ENCODE results near the gene UTP15.

The UTP15 gene

DNA sequence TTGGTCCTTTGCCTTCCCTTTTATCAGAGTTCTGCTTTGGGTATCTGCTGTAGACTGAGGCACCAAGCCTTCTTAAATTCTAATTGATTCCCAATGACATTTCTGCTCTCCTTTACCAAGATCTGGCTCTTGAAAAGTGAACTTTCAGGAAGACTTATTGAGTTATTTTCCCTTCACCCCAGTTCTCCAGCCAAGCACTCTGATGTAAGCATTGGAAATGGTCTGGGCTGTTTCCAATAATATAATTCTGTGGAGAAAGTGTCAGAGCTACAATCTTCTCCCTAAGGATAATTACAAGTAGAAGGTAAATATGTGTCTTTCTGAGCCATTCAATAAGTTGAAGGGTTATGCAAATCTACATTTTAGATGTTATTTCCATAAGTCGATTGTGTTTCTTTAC, 36.5 kb upstream of the UTP15 start:
- no peak for TF ChIP-seq ZFX (IDR thresholded peaks at IDR 0.05; ENCODE audit: borderline replicate concordance)
- no peak overlapping the region for H3K27ac ChIP-seq

DNA sequence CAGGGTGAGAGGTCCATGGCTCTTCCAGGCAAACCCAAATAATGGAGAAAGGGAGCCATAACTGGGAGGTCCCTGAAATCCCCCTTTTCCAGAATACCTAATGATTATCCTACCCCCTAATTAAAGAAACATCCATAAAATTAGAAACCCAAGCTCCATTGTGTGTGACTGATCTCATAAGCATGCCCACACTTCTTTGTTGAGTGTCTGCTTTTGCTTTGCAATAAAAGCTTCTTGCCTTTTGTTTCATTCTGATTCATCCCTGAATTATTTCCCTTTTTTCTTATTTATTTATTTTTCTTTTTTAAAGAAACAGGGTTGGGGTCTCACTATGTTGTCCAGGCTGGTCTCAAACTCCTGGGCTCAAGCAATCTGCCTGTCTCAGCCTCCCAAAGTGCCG, 34.2 kb upstream of the UTP15 start:
- H3K27ac ChIP-seq: no peak overlapping the region
- no peak for TF ChIP-seq ZFX (IDR thresholded peaks at IDR 0.05; ENCODE audit: borderline replicate concordance)
- TF ChIP-seq, protein P1, sequence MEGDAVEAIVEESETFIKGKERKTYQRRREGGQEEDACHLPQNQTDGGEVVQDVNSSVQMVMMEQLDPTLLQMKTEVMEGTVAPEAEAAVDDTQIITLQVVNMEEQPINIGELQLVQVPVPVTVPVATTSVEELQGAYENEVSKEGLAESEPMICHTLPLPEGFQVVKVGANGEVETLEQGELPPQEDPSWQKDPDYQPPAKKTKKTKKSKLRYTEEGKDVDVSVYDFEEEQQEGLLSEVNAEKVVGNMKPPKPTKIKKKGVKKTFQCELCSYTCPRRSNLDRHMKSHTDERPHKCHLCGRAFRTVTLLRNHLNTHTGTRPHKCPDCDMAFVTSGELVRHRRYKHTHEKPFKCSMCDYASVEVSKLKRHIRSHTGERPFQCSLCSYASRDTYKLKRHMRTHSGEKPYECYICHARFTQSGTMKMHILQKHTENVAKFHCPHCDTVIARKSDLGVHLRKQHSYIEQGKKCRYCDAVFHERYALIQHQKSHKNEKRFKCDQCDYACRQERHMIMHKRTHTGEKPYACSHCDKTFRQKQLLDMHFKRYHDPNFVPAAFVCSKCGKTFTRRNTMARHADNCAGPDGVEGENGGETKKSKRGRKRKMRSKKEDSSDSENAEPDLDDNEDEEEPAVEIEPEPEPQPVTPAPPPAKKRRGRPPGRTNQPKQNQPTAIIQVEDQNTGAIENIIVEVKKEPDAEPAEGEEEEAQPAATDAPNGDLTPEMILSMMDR (IDR thresholded peaks at IDR 0.05): no peak

DNA sequence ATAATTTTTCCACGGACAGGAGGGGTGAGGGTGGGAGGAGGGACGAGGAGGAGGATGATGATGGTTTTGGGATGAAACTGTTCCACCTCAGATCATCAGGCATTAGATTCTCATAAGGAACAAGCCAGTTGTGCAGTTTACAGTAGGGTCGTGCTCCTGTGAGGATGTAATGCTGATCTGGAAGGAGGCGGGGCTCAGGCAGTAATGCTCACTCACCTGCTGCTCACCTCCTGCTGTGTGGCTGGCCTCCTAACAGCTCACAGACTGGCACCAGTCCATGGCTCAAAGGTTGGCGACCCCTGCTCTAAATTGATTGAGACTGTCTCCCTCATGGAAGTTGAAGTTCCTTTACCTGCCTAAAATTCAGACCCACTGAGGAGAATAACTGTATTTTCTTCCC, 33.3 kb upstream of the UTP15 start:
- TF ChIP-seq, protein P1 (IDR thresholded peaks at IDR 0.05): no peak
- no peak for TF ChIP-seq ZFX (IDR thresholded peaks at IDR 0.05; ENCODE audit: borderline replicate concordance)
- no peak overlapping the region for H3K27ac ChIP-seq

DNA sequence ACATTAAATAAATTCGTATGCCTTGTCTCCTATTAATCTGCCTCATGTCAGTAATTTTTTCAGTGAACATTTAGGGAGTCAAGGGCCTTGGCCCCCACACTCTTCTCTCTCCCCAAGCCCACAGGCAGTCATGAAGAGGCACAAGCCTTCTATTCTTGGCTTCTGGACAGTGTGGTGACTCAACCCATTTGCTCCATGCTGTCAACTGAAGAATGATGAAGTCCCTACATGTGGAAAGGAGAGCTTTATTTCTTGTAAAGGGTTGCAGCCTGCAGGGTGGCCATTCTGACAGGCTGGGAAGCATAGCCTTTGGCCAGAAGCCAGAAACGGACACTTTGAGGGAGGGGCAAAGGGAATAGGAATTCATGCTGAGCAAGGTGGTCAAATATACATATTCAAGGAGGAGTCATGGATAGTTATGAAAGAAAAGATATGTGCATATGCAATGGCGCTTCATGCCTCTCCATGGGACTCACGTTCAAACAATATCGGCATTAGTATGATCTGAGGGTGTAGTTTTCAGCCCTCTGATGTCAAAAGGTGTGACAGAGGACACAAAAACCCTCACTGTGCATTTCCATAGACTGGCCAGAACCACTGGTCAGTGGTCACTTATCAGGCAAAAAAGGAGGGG, 31.4 kb upstream of the UTP15 start:
- H3K27ac ChIP-seq: no peak overlapping the region
- no peak for TF ChIP-seq ZFX (IDR thresholded peaks at IDR 0.05; ENCODE audit: borderline replicate concordance)
- TF ChIP-seq, protein P1 (IDR thresholded peaks at IDR 0.05): no peak

DNA sequence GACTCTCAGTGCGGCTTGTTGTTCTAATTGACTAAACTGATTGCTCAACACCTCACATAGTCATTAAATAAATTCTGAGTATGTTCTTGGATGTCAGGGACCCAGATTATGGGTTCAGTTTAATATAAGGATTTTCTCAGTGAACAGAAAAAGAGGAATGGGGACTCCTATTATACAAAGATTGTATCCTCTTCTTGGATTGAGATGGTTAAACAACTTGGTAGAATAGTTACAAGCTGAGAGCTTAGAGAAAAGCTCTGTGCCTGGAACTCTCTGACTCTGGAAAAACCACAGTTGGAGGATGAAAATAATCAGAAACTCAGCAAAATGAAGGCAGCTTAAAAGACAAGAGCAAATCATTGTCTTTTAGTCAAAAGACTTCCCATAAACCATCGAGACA, 30.6 kb upstream of the UTP15 start:
- TF ChIP-seq ZFX (IDR thresholded peaks at IDR 0.05; ENCODE audit: borderline replicate concordance): no peak
- TF ChIP-seq, protein P1 (IDR thresholded peaks at IDR 0.05): no peak
- no peak overlapping the region for H3K27ac ChIP-seq

DNA sequence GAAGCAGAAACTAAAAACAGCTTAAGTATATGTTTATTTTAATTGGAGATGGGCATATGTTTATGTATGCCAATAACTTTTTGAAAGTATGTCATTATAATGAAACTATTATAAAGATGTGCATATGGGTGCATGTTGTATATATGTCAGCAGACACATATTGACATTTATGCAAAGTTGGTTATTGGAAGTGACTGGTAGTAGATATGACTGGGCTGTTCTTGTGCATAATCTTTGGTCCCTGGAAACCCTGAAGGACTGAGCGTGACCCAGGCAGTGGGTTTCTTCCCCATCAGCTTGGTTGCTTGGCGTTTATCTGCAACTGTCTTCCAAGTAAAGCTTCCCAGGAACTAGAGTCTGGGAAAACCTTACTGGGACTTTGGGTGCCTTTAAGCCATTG, 25.8 kb upstream of the UTP15 start:
- TF ChIP-seq ZFX (IDR thresholded peaks at IDR 0.05; ENCODE audit: borderline replicate concordance): no peak
- TF ChIP-seq, protein P1 (IDR thresholded peaks at IDR 0.05): no peak

DNA sequence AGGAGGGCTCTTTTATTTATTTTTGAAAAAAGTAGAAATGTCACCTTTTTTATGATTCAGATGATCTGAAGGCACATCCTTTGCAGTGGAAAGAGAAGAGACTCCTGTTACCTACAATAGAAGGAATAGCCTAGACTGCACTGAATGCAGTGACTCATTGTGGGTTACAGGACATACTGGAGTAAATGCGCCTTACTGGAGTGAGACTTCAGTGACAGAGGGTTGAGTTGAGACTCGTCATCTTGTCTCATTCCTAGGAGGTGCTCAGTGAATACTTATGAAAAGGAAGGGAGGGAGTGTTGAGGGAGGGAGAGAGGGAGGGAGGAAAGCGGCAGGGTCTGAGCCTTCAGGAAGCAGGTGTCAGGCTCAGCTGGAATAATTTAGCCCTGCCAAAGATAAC, 25.4 kb upstream of the UTP15 start:
- H3K27ac ChIP-seq: peak overlapping the region; percentile 79; the same call in 1 of the 2 replicates
- TF ChIP-seq ZFX (IDR thresholded peaks at IDR 0.05; ENCODE audit: borderline replicate concordance): no peak
- TF ChIP-seq, protein P1 (IDR thresholded peaks at IDR 0.05): no peak

More for the DNA sequence above, 25.8 kb upstream of the UTP15 start:
- no peak overlapping the region for H3K27ac ChIP-seq

DNA sequence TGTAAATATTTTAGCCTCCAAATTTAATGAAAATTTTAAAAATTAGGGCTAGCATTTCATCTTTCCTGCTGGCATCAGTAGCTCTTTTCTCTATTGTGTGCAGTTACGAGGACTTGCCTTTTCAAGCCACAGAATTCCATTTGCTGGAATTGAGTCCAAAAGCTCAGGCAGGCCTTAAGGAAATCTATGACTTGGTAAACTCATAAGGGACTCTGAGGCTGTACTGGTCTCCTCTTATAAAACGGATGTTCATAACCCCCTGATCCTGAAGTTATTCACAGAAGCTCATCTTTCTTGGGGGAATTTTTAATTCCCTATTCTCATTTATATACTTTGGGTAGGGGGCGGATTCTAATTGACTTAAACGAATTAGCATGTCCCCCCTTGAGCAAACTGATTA, 23.5 kb upstream of the UTP15 start:
- H3K27ac ChIP-seq: peak overlapping the region; percentile 79
- TF ChIP-seq, protein P1 (IDR thresholded peaks at IDR 0.05): no peak
- TF ChIP-seq ZFX (IDR thresholded peaks at IDR 0.05; ENCODE audit: borderline replicate concordance): no peak

Measured in 22Rv1 (cell line).